HepG2 (cell line): ENCODE measurements around the gene SYNJ2. TPM values are rescaled to one million over a fixed set of nuclear protein-coding genes. Genes with fewer than 3 reads are reported as not detected.

Experiments
- ATAC-seq: fragments of 200-7000 bp; cut with Tn5 transposase; 3 replicates; pipeline ENCODE4 v1.9.1; 2020; ENCODE audit warnings: mild to moderate bottlenecking, moderate library complexity
- BruUV-seq: library from RNA; stranded (reverse); fragments of 400-500 nt; replicated peaks from 2 replicates; lab custom pipeline; 2021; lab: Mats Ljungman, UMichigan
- CTCF ChIA-PET: fragments of 300-600 bp; formaldehyde crosslinking; extraction: SDS; loops from one replicate; lab custom pipeline; 2021; ENCODE audit warnings: low total read pairs, inconsistent platforms, low intra/inter-chr PET ratio; lab: Yijun Ruan, JAX
- POLR2A ChIA-PET: fragments of 350-600 bp; sonication (Branson Sonifier 250); formaldehyde crosslinking; loops from one replicate; lab custom pipeline; 2020; ENCODE audit warnings: antibody characterized with exemption, inconsistent platforms; lab: Yijun Ruan, JAX
- DNase-seq: peaks from one replicate; pipeline ENCODE4 v3.0.0-alpha.2; 2015; ENCODE audit warnings: low spot score
- FAIRE-seq: peaks from 3 replicates; lab custom pipeline; 2011; peaks lifted over from hg19 to GRCh38; lab: Jason Lieb, UNC
- H2AFZ ChIP-seq: one replicate; pipeline ENCODE4 v1.6.1; 2011; ENCODE audit warnings: low read length, inconsistent platforms
- H3K27ac ChIP-seq: fragments of 300-600 bp; 3 replicates; pipeline ENCODE4 v1.8.0; 2011; ENCODE audit warnings: mixed run types, mild to moderate bottlenecking, mixed read lengths, low read length, inconsistent platforms; ENCODE audit not compliant: insufficient read depth; ENCODE audit errors: extremely low read length
- H3K27me3 ChIP-seq, 2 experiments: fragments of 200-600 bp in 1 of 2; 2 replicates in 1 of 2; 3 replicates in 1 of 2; pipeline versions ENCODE4 v1.6.0 to v1.8.0; 2011; ENCODE audit warnings: low read length in 2 of 2, mild to moderate bottlenecking in 2 of 2, moderate library complexity in 2 of 2, inconsistent platforms in 1 of 2; ENCODE audit not compliant: insufficient read depth in 2 of 2, control insufficient read depth in 1 of 2
- H3K36me3 ChIP-seq, 2 experiments: fragments of 200-600 bp in 1 of 2; replicated peaks in 1 of 2; 2 replicates in 1 of 2; 3 replicates in 1 of 2; pipeline versions ENCODE4 v1.5.1 to v1.8.0; 2011; ENCODE audit warnings: low read length in 2 of 2, inconsistent platforms in 1 of 2; ENCODE audit not compliant: insufficient read depth in 2 of 2, control insufficient read depth in 1 of 2
- H3K4me1 ChIP-seq: 2 replicates; pipeline ENCODE4 v1.5.1; 2012; ENCODE audit warnings: low read length, inconsistent platforms; ENCODE audit not compliant: insufficient read depth
- H3K4me2 ChIP-seq: 2 replicates; pipeline ENCODE4 v1.6.0; 2011; ENCODE audit warnings: low read depth, low read length, inconsistent platforms
- H3K4me3 ChIP-seq, 3 experiments: fragments of 200-600 bp in 1 of 3; sonication (generic), shearing (Covaris generic) in 1 of 3; replicated peaks in 1 of 3; 2 replicates each; pipeline ENCODE4 v1.5.1; 2011 to 2016; ENCODE audit warnings: low read length in 3 of 3, inconsistent platforms in 2 of 3, low read depth in 2 of 3, mild to moderate bottlenecking in 2 of 3, control low read depth in 1 of 3, mixed read lengths in 1 of 3; ENCODE audit not compliant: insufficient read depth in 1 of 3
- H3K79me2 ChIP-seq: one replicate; pipeline ENCODE4 v1.6.1; 2011; ENCODE audit warnings: low read length, inconsistent platforms; ENCODE audit not compliant: insufficient read depth
- H3K9ac ChIP-seq: 2 replicates; pipeline ENCODE4 v1.6.0; 2011; ENCODE audit warnings: mild to moderate bottlenecking, low read depth, low read length, inconsistent platforms; ENCODE audit not compliant: insufficient read depth
- H3K9me3 ChIP-seq: 2 replicates; pipeline ENCODE4 v1.5.1; 2012; ENCODE audit warnings: mild to moderate bottlenecking, low read length
- H4K20me1 ChIP-seq: 2 replicates; pipeline ENCODE4 v1.6.0; 2011; ENCODE audit warnings: inconsistent platforms, mild to moderate bottlenecking, low read length, moderate library complexity; ENCODE audit not compliant: insufficient read depth
- FOXC1 ChIP-seq: sonication (generic); formaldehyde crosslinking; IDR thresholded peaks from 2 replicates; pipeline ENCODE4 v1.8.0; 2022; ENCODE audit warnings: mild to moderate bottlenecking, missing genetic modification reagents, borderline replicate concordance
- HES4 ChIP-seq: sonication (generic); formaldehyde crosslinking; IDR thresholded peaks from 2 replicates; pipeline ENCODE4 v1.9.0; 2021; ENCODE audit warnings: mild to moderate bottlenecking, missing genetic modification reagents, borderline replicate concordance
- HNF4G ChIP-seq, 2 experiments: sonication (generic) in 1 of 2; formaldehyde crosslinking in 1 of 2; IDR thresholded peaks; 2 replicates each; pipeline versions ENCODE4 v1.4.0 to v1.6.1; 2011 to 2020; ENCODE audit warnings: borderline replicate concordance in 2 of 2, low read depth in 2 of 2, mild to moderate bottlenecking in 2 of 2, low read length in 1 of 2, missing genetic modification reagents in 1 of 2, moderate library complexity in 1 of 2
- MAZ ChIP-seq, 2 experiments: sonication (generic) in 1 of 2; formaldehyde crosslinking in 1 of 2; IDR thresholded peaks; 2 replicates each; pipeline versions ENCODE4 v1.5.0 to v1.6.1; 2012 to 2020; ENCODE audit warnings: low read depth in 2 of 2, mild to moderate bottlenecking in 2 of 2, borderline replicate concordance in 1 of 2, improper control_type of control experiment in 1 of 2, low read length in 1 of 2, missing genetic modification reagents in 1 of 2, moderate library complexity in 1 of 2
- SMYD3 ChIP-seq: sonication (generic); formaldehyde crosslinking; IDR thresholded peaks from 2 replicates; pipeline ENCODE4 v1.8.1; 2023; ENCODE audit warnings: mild to moderate bottlenecking, missing genetic modification reagents
- STAG1 ChIP-seq: sonication (generic); formaldehyde crosslinking; IDR thresholded peaks from 2 replicates; pipeline ENCODE4 v1.4.0; 2020; ENCODE audit warnings: missing genetic modification reagents
- YEATS4 ChIP-seq: sonication (generic); formaldehyde crosslinking; IDR thresholded peaks from 2 replicates; pipeline ENCODE4 v1.4.0; 2020; ENCODE audit warnings: missing genetic modification reagents, borderline replicate concordance
- ZEB1 ChIP-seq: IDR thresholded peaks from 2 replicates; pipeline ENCODE4 v1.6.1; 2012; ENCODE audit warnings: mild to moderate bottlenecking, low read depth, inconsistent platforms; ENCODE audit not compliant: insufficient replicate concordance
- ZMYM3 ChIP-seq: sonication (generic); formaldehyde crosslinking; IDR thresholded peaks from 2 replicates; pipeline ENCODE4 v1.5.1; 2020; ENCODE audit warnings: mild to moderate bottlenecking, missing genetic modification reagents
- ZNF232 ChIP-seq: sonication (generic); formaldehyde crosslinking; IDR thresholded peaks from 2 replicates; pipeline ENCODE4 v1.4.0; 2020; ENCODE audit warnings: missing genetic modification reagents, borderline replicate concordance
- ZNF839 ChIP-seq: sonication (generic); formaldehyde crosslinking; IDR thresholded peaks from 2 replicates; pipeline ENCODE4 v1.4.0; 2020; ENCODE audit warnings: missing genetic modification reagents, mild to moderate bottlenecking, borderline replicate concordance
- WGBS: methylation state at CpG from one replicate; pipeline ENCODE4 v1.1.6; 2017; ENCODE audit warnings: low lambda C conversion rate; 5-methylcytosine and 5-hydroxymethylcytosine counted together
- in situ Hi-C: cut with HindIII; loops from 2 replicates; pipeline ENCODE4 v1.10.0; 2017; ENCODE audit warnings: low pct_unique_long_range_greater_than_20kb; ENCODE audit not compliant: extremely low pct_ligation_motif_present
- intact Hi-C: fragments of 100-400 bp; cut with micrococcal nuclease; formaldehyde crosslinking; loops from one replicate; pipeline ENCODE4 v1.10.0; 2022; ENCODE audit not compliant: unreplicated experiment
- polyA plus RNA-seq, 8 experiments: library from polyadenylated mRNA; depleted of rRNA in 3 of 8; stranded (reverse) in 7 of 8; unstranded in 1 of 8; fragments of >200 nt; fragmentation: Illumina TruSeq in 4 of 8; extraction: Trizol in 4 of 8; gene quantifications; 2 replicates each; pipeline versions ENCODE4 v1.2.1 to v1.2.3, GENCODE V29; 2011 to 2016; ENCODE audit warnings: low read depth in 4 of 8, missing spikeins in 1 of 8, mixed read lengths in 1 of 8; ENCODE audit not compliant: insufficient read depth in 1 of 8
- total RNA-seq, 5 experiments: library from RNA; depleted of rRNA; stranded (reverse); fragments of >200 nt; fragmentation: Illumina TruSeq; extraction: Trizol; gene quantifications; 2 replicates each; pipeline ENCODE4 v1.2.3, GENCODE V29; 2016; ENCODE audit warnings: low read depth in 1 of 5
- TF ChIP-seq, protein P1 (sequence below): sonication (generic); formaldehyde crosslinking; IDR thresholded peaks from 2 replicates; pipeline ENCODE4 v1.5.0; 2020; ENCODE audit warnings: missing genetic modification reagents
- TF ChIP-seq, protein P2 (sequence below), 2 experiments: fragments of 450-650 bp in 1 of 2; sonication (generic) in 1 of 2; formaldehyde crosslinking; IDR thresholded peaks; 2 replicates each; pipeline versions ENCODE4 v1.5.0 to v1.8.0; 2020 to 2022; ENCODE audit warnings: mild to moderate bottlenecking in 1 of 2, missing genetic modification reagents in 1 of 2
- TF ChIP-seq, protein P3 (sequence below): IDR thresholded peaks from 2 replicates; pipeline ENCODE4 v1.6.1; 2018; ENCODE audit warnings: missing genetic modification reagents, mild to moderate bottlenecking, missing compliant biosample characterization

SYNJ2 gene
- total and polyA plus RNA-seq, 2 of the 13 experiments (the other 11 are each of a cell fraction or from before 2014, with no cell fraction given) = 39.1 to 57.6 TPM

GRCh38 chr6:157953580-157954091, 28.0 kb upstream of the SYNJ2 start:
- peak overlapping the region; percentile 89 for H2AFZ ChIP-seq
- H3K9me3 ChIP-seq = peaks cover 11% of the 10 kb centered on the region
- ChIA-PET CTCF (interaction anchor here (1.2 kb wide), 1 partner anchor 118 kb away, joined by 8 read pairs; no protein-coding TSS in a partner anchor), POLR2A (interaction anchor here (0.7 to 3.5 kb wide), 23 partner anchors 10 to 630 kb away, joined by 3 to 48 read pairs (median 6); partner anchors contain the start of gene SYNJ2)
- no peaks in the 10 kb centered on the region for H3K36me3 ChIP-seq
- ATAC-seq = peak; percentile 56
- in situ Hi-C loops (no loop called here), intact Hi-C loops (loop anchor here (1.0 to 10.0 kb wide), 4 partner anchors 22 to 196 kb away; no protein-coding TSS in a partner anchor)
- peak; percentile 39 for DNase-seq
- peak overlapping the region; percentile 96 for H3K4me2 ChIP-seq
- no peak for FAIRE-seq
- no peaks in the 10 kb centered on the region for H4K20me1 ChIP-seq
- peak overlapping the region; percentile 44 to 72 (median 49) for H3K4me3 ChIP-seq
- no peaks in the 10 kb centered on the region; a peak in 1 of 5 replicates for H3K27me3 ChIP-seq
- peaks cover 50% of the 10 kb centered on the region for H3K4me1 ChIP-seq
- H3K27ac ChIP-seq = peak overlapping the region; percentile 87
- no peaks in the 10 kb centered on the region for H3K79me2 ChIP-seq
- BruUV-seq = no TSS peak
- WGBS = under 1% methylated on average over 7 of the region's 7 CpGs
- peak overlapping the region; percentile 75 for H3K9ac ChIP-seq
- TF ChIP-seq ZNF839 (CRISPR knock-in tag) = 0 out of 2 replicates have a peak, but pooled peaks have one; percentile 60
- peak; percentile 25; the same call in 1 of the 2 replicates for TF ChIP-seq STAG1
- TF ChIP-seq SMYD3 (CRISPR knock-in tag) = no peak
- TF ChIP-seq YEATS4 (CRISPR knock-in tag) = peak; percentile 44
- peak; percentile 62 for TF ChIP-seq ZMYM3
- no peak for TF ChIP-seq MAZ (IDR thresholded peaks at IDR 0.05; ENCODE audit: borderline replicate concordance, low read depth, low read length)
- TF ChIP-seq MAZ (CRISPR knock-in tag; IDR thresholded peaks at IDR 0.05; ENCODE audit: low read depth) = no peak; the same call in 1 of the 2 replicates
- TF ChIP-seq HES4 (CRISPR knock-in tag) = no peak
- TF ChIP-seq ZNF232 (CRISPR knock-in tag) = 0 out of 2 replicates have a peak, but pooled peaks have one; percentile 62
- peak; percentile 26 for TF ChIP-seq ZEB1
- TF ChIP-seq, protein P1, sequence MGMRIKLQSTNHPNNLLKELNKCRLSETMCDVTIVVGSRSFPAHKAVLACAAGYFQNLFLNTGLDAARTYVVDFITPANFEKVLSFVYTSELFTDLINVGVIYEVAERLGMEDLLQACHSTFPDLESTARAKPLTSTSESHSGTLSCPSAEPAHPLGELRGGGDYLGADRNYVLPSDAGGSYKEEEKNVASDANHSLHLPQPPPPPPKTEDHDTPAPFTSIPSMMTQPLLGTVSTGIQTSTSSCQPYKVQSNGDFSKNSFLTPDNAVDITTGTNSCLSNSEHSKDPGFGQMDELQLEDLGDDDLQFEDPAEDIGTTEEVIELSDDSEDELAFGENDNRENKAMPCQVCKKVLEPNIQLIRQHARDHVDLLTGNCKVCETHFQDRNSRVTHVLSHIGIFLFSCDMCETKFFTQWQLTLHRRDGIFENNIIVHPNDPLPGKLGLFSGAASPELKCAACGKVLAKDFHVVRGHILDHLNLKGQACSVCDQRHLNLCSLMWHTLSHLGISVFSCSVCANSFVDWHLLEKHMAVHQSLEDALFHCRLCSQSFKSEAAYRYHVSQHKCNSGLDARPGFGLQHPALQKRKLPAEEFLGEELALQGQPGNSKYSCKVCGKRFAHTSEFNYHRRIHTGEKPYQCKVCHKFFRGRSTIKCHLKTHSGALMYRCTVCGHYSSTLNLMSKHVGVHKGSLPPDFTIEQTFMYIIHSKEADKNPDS = 0 out of 2 replicates have a peak, but pooled peaks have one; percentile 17
- TF ChIP-seq FOXC1 = no peak
- no peak for TF ChIP-seq HNF4G (IDR thresholded peaks at IDR 0.05; ENCODE audit: borderline replicate concordance, low read depth, low read length)
- TF ChIP-seq HNF4G (CRISPR knock-in tag; IDR thresholded peaks at IDR 0.05; ENCODE audit: borderline replicate concordance, low read depth) = no peak
- TF ChIP-seq, protein P2, sequence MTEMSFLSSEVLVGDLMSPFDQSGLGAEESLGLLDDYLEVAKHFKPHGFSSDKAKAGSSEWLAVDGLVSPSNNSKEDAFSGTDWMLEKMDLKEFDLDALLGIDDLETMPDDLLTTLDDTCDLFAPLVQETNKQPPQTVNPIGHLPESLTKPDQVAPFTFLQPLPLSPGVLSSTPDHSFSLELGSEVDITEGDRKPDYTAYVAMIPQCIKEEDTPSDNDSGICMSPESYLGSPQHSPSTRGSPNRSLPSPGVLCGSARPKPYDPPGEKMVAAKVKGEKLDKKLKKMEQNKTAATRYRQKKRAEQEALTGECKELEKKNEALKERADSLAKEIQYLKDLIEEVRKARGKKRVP (CRISPR knock-in tag; IDR thresholded peaks at IDR 0.05) = no peak
- TF ChIP-seq, protein P3, sequence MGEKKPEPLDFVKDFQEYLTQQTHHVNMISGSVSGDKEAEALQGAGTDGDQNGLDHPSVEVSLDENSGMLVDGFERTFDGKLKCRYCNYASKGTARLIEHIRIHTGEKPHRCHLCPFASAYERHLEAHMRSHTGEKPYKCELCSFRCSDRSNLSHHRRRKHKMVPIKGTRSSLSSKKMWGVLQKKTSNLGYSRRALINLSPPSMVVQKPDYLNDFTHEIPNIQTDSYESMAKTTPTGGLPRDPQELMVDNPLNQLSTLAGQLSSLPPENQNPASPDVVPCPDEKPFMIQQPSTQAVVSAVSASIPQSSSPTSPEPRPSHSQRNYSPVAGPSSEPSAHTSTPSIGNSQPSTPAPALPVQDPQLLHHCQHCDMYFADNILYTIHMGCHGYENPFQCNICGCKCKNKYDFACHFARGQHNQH = no peak
